ENCODE data around the gene TAF4. TPM values are rescaled to one million over a fixed set of nuclear protein-coding genes. Genes with fewer than 3 reads are reported as not detected.

Gene TAF4
- total RNA-seq, 1 donor from 2014 or later: 11.5 TPM

DNA sequence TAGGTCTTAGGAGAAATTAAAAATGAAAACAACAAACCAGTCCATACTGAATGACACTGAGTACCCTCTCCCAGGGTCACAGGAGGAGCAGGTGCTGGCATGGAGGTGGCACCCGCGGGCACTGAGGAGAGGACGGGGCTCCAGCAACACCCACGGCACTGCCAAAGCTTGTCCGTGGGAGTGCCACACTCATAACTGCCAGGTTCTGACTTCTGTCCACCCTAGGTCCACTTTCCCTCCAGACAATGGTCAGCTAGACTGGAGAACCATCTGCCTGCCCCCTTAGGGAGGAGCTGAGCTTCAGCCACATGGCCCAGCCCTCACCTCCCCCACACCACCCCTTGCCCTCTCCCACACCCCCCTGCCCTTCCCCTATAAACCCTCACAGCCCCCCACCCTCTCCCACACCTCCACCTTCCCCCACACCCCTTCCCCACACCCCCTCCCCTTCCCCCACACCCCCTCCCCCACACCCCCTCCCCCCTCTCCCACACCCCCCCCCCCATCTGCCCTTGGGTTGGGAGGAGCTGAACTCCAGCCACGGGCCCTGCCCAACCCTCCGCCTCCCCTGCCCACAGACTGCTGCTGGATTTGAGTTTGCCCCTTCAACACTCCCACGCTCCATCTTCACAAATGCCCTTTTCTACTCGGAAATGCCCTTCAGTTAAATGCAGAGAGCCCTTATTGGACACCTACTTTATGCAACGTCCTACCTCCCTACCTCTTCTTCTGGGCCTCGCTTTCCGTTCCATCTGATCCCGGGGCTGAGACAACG is 129.6 kb downstream of the TAF4 start:
- no peak overlapping the region for H3K27ac Mint-ChIP-seq (ENCODE audit: unreplicated experiment)
- TF ChIP-seq, protein P1, sequence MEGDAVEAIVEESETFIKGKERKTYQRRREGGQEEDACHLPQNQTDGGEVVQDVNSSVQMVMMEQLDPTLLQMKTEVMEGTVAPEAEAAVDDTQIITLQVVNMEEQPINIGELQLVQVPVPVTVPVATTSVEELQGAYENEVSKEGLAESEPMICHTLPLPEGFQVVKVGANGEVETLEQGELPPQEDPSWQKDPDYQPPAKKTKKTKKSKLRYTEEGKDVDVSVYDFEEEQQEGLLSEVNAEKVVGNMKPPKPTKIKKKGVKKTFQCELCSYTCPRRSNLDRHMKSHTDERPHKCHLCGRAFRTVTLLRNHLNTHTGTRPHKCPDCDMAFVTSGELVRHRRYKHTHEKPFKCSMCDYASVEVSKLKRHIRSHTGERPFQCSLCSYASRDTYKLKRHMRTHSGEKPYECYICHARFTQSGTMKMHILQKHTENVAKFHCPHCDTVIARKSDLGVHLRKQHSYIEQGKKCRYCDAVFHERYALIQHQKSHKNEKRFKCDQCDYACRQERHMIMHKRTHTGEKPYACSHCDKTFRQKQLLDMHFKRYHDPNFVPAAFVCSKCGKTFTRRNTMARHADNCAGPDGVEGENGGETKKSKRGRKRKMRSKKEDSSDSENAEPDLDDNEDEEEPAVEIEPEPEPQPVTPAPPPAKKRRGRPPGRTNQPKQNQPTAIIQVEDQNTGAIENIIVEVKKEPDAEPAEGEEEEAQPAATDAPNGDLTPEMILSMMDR (IDR thresholded peaks at IDR 0.05): no peak
- H3K9me3 Mint-ChIP-seq (ENCODE audit: low read depth): no peaks in the 10 kb centered on the region
- no peaks in the 10 kb centered on the region for H3K4me1 Mint-ChIP-seq (ENCODE audit: low read depth)
- peak; percentile 58 for DNase-seq (ENCODE audit: low spot score)
- no peak overlapping the region for H3K4me3 Mint-ChIP-seq (ENCODE audit: unreplicated experiment)
- H3K36me3 Mint-ChIP-seq (ENCODE audit: low read depth): peaks cover 2% of the 10 kb centered on the region
- peaks cover 1% of the 10 kb centered on the region for H3K27me3 Mint-ChIP-seq (ENCODE audit: low read depth)

DNA sequence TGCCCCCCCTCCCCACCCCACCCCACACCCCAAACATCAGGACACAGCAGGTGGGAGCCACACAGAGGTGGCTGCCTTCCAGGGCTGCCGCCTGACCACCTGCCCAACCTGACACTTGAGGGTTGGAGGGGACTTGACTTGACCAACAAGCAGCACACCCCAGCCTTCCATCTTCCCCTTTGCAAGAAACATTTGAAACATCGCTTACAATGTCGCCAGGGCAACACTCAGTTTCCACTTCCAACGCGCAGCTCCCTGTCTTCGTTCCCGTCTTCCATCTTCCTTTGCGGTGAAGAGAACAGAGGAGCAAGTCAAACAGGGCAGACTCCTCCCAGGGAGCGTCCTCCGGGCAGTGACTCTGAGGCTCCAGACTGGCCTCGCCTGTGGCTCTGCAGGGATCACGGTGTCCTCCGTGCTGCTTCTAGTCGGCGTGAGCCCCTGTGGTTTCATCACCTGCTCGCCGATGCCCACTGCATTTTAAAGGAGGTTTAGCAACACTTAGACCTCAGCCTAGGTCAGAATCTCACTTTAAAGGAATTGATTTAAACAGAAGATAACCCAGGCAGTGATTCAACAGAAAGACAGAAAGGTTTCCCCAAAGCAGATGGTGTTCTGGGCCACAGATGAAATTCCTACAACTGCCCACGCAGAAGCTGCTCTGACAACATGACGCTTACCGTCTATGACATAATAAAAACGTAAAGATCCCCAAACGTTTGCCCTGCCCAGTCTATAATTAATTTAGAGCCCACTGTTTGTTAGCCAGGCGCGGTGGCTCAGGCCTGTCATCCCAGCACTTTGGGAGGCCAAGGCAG is 130.8 kb downstream of the TAF4 start:
- Mint-ChIP-seq H3K4me1 (ENCODE audit: low read depth) (no peaks in the 10 kb centered on the region), H3K27ac (ENCODE audit: unreplicated experiment) (no peak overlapping the region), H3K27me3 (ENCODE audit: low read depth) (peaks cover 1% of the 10 kb centered on the region), H3K9me3 (ENCODE audit: low read depth) (no peaks in the 10 kb centered on the region), H3K4me3 (ENCODE audit: unreplicated experiment) (no peak overlapping the region), H3K36me3 (ENCODE audit: low read depth) (peaks cover 2% of the 10 kb centered on the region)
- peak; percentile 75 for DNase-seq (ENCODE audit: low spot score)
- TF ChIP-seq, protein P1 (IDR thresholded peaks at IDR 0.05): no peak

DNA sequence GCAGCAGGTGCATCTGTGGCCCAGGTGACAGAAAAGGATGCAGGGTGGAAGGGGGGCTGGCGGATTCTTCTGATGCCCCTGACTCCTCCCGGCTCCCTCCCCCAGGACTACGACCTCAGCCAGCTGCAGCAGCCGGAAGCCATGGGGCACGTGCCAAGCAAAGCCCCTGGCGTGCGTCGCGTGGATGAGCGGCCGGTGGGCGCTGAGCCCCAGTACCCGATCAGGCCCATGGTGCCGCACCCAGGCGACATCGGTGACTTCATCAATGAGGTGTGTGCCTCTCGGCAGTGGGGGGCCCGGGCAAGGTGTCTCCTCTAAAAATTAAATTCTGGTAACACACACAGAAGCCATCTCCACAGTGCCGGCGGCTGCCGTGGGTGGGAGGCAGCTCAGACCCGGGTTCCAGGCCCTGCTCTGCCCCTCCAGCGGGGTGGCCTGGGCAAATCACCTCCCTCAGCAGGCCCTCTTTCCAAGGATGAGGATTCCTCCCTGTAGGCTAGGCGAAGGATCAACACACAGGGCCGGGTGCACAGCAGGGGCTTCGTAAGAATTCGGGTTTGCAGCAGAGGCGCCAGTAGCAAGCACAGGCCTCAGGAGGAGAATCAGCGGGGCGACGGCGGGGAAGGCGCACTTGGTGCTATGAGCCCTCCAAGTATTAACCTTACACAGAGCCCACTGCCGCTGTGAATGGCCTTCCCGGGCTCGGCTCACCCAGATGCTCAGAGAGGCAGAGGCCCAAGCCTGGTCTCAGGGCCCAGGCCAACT is 131.5 kb downstream of the TAF4 start:
- H3K9me3 Mint-ChIP-seq (ENCODE audit: low read depth): no peaks in the 10 kb centered on the region
- H3K36me3 Mint-ChIP-seq (ENCODE audit: low read depth): peaks cover 2% of the 10 kb centered on the region
- peaks cover 1% of the 10 kb centered on the region for H3K27me3 Mint-ChIP-seq (ENCODE audit: low read depth)
- H3K27ac Mint-ChIP-seq (ENCODE audit: unreplicated experiment): no peak overlapping the region
- H3K4me1 Mint-ChIP-seq (ENCODE audit: low read depth): no peaks in the 10 kb centered on the region
- peak; percentile 90 for DNase-seq (ENCODE audit: low spot score)
- H3K4me3 Mint-ChIP-seq (ENCODE audit: unreplicated experiment): no peak overlapping the region
- TF ChIP-seq, protein P1 (IDR thresholded peaks at IDR 0.05): no peak

DNA sequence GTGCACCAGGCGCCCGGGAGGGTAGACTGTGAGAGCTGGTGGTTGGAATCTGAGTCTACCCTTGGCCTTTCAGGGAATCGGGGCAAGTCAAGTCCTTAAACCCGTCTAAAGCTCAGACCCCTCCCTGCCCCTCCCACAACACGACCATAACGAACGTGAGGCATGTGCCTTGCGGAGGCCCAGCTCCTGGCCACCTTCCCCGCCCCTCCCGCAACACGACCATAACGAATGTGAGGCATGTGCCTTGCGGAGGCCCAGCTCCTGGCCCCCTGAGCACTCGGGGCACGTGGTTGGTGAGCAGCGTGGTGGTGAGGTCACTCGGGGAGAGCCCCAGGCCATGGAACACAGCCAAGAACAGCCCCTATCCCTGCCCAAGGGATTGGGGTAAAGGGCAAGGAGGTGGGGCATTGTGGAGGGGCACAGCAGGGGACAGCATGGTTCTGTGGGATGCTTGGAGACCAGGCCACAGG is 132.2 kb downstream of the TAF4 start:
- Mint-ChIP-seq H3K27ac (ENCODE audit: unreplicated experiment) (no peak overlapping the region), H3K9me3 (ENCODE audit: low read depth) (no peaks in the 10 kb centered on the region), H3K27me3 (ENCODE audit: low read depth) (peaks cover 1% of the 10 kb centered on the region), H3K4me3 (ENCODE audit: unreplicated experiment) (no peak overlapping the region), H3K4me1 (ENCODE audit: low read depth) (no peaks in the 10 kb centered on the region), H3K36me3 (ENCODE audit: low read depth) (peaks cover 2% of the 10 kb centered on the region)
- TF ChIP-seq, protein P1 (IDR thresholded peaks at IDR 0.05): no peak
- DNase-seq (ENCODE audit: low spot score): peak; percentile 73

Data from chondrocyte (in vitro differentiated cells).